Measurements from ENCODE around the gene CFAP61. TPM values are rescaled to one million over a fixed set of nuclear protein-coding genes. Genes with fewer than 3 reads are reported as not detected.

CFAP61 gene
- total RNA-seq, 4 donors from 2014 or later, result 0.38 TPM; not detected in 3

DNA sequence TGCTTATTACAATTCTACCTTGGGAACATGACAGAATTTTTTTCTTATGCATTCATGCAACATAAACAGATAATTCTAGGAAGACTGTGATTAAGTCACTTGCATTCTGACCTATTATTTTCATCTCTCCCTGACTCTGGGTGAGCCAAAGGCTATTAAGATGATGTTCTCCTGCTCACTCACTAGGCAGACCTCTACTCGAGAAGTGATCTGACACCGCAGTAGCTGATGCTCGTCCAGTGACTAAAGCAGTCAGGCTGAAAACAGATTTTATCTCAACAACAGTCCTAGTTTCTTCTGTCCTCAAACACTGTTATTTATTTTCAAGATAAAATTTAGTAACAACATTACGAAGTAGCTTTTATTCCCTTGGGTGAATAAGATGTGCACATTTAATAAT is 17.8 kb upstream of the CFAP61 start:
- Histone ChIP-seq H3K27me3 (no peaks in the 10 kb centered on the region), H3K9me3 (no peaks in the 10 kb centered on the region), H3K4me1 (no peaks in the 10 kb centered on the region), H3K4me3 (no peak overlapping the region), H3K27ac (no peak overlapping the region), H3K36me3 (peaks cover 12 to 100% (median 28%) of the 10 kb centered on the region in 3 donors)
- intact Hi-C loops (cut with DNase I), result no loop called here
- TF ChIP-seq POLR2A (IDR thresholded peaks at IDR 0.05) (no peak), CTCF (IDR thresholded peaks at IDR 0.05) (no peak)
- 89 to 90% methylated on average over 4 of the region's 4 CpGs for WGBS, 2 donors
- DNase-seq, result no peak

- Histone ChIP-seq H3K36me3 (peaks cover 16 to 100% (median 36%) of the 10 kb centered on the region in 3 donors), H3K27me3 (no peaks in the 10 kb centered on the region), H3K9me3 (no peaks in the 10 kb centered on the region), H3K4me3 (no peak overlapping the region), H3K27ac (no peak overlapping the region), H3K4me1 (no peaks in the 10 kb centered on the region)
- 89 to 91% methylated on average over 3 of the region's 3 CpGs for WGBS, 2 donors
- DNase-seq, result no peak
- TF ChIP-seq POLR2A (IDR thresholded peaks at IDR 0.05), result no peak
- TF ChIP-seq CTCF (IDR thresholded peaks at IDR 0.05), result no peak
- intact Hi-C loops (cut with DNase I), result no loop called here
These were observed 15.6 kb upstream of the CFAP61 start for GRCh38 chr20:20036756-20037155.

DNA sequence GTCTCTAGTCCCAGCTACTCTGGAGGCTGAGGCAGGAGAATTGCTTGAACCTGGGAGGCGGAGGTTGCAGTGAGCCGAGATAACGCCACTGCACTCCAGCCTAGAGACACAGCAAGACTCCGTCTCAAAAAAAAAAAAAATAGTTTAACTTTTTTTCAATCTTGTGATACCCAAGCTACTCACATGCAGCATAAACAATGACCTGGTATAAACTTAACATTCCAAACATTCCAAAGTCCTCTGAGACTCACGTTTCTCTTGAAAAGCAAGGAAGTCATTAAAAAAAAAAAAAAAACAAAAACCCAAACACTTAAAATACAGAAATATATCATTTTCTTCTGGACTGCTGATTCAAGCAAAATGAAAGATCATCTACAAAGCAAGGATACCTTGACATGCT is 14.4 kb upstream of the CFAP61 start:
- WGBS, 2 donors, result 59 to 74% methylated on average over 5 of the region's 5 CpGs
- Histone ChIP-seq H3K4me1 (no peaks in the 10 kb centered on the region), H3K9me3 (no peaks in the 10 kb centered on the region), H3K27me3 (no peaks in the 10 kb centered on the region), H3K36me3 (peaks cover 16 to 100% (median 44%) of the 10 kb centered on the region in 3 donors), H3K4me3 (no peak overlapping the region), H3K27ac (no peak overlapping the region)
- intact Hi-C loops (cut with DNase I), result no loop called here
- TF ChIP-seq POLR2A (IDR thresholded peaks at IDR 0.05), result no peak
- no peak for TF ChIP-seq CTCF (IDR thresholded peaks at IDR 0.05)
- DNase-seq, result no peak

GRCh38 chr20:20038586-20038985 is 13.7 kb upstream of the CFAP61 start:
- no peaks in the 10 kb centered on the region for H3K9me3 ChIP-seq
- H3K27ac ChIP-seq, result no peak overlapping the region
- H3K4me1 ChIP-seq, result no peaks in the 10 kb centered on the region
- WGBS, 2 donors, result 87 to 89% methylated on average over 4 to 6 of the region's 6 CpGs
- peaks cover 16 to 100% (median 44%) of the 10 kb centered on the region in 3 donors for H3K36me3 ChIP-seq
- H3K4me3 ChIP-seq, result no peak overlapping the region
- TF ChIP-seq POLR2A (IDR thresholded peaks at IDR 0.05) (no peak), CTCF (IDR thresholded peaks at IDR 0.05) (no peak)
- intact Hi-C loops (cut with DNase I), result no loop called here
- H3K27me3 ChIP-seq, result no peaks in the 10 kb centered on the region
- no peak for DNase-seq

- intact Hi-C loops (cut with DNase I), result no loop called here
- Histone ChIP-seq H3K9me3 (no peaks in the 10 kb centered on the region), H3K27me3 (no peaks in the 10 kb centered on the region), H3K36me3 (peaks cover 23 to 100% (median 51%) of the 10 kb centered on the region in 3 donors), H3K4me3 (no peak overlapping the region), H3K4me1 (no peaks in the 10 kb centered on the region), H3K27ac (no peak overlapping the region)
- 93 to 97% methylated on average over 5 to 6 of the region's 6 CpGs for WGBS, 2 donors
- no peak for DNase-seq
- TF ChIP-seq POLR2A (IDR thresholded peaks at IDR 0.05), result no peak
- TF ChIP-seq CTCF (IDR thresholded peaks at IDR 0.05), result no peak
These were observed 12.5 kb upstream of the CFAP61 start for GRCh38 chr20:20039752-20040387.
